Measurements from ENCODE around the gene CCDC47.
"Not testable (repeated sequence)": the region's sequence is repeated elsewhere in the genome, so short reads cannot be mapped to it uniquely, and the experiment has no call there.

Gene CCDC47

DNA sequence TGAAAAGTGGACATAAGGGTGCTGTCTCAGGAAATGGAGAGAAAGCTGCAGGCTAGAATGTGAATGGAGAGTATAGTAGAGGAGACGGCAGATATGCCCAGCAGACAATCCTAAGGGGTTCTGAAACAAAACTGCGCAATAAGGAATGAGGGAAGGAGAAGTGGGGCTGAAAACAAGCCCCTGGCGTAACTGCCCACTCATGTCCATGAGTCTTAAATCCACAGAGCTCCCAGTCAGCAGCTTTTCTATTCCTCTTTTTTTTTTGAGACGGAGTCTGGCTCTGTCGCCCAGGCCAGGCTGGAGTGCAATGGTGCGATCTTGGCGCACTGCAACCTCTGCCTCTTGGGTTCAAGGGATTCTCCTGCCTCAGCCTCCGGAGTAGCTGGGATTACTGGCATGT is 37.7 kb downstream of the CCDC47 start:
- no peak for TF ChIP-seq EZH2phosphoT487 (IDR thresholded peaks at IDR 0.05; ENCODE audit: borderline replicate concordance, low read length)
- TF ChIP-seq, protein P1, sequence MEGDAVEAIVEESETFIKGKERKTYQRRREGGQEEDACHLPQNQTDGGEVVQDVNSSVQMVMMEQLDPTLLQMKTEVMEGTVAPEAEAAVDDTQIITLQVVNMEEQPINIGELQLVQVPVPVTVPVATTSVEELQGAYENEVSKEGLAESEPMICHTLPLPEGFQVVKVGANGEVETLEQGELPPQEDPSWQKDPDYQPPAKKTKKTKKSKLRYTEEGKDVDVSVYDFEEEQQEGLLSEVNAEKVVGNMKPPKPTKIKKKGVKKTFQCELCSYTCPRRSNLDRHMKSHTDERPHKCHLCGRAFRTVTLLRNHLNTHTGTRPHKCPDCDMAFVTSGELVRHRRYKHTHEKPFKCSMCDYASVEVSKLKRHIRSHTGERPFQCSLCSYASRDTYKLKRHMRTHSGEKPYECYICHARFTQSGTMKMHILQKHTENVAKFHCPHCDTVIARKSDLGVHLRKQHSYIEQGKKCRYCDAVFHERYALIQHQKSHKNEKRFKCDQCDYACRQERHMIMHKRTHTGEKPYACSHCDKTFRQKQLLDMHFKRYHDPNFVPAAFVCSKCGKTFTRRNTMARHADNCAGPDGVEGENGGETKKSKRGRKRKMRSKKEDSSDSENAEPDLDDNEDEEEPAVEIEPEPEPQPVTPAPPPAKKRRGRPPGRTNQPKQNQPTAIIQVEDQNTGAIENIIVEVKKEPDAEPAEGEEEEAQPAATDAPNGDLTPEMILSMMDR (IDR thresholded peaks at IDR 0.05; ENCODE audit: low read depth, low read length, poor library complexity, severe bottlenecking) = no peak
- Histone ChIP-seq H3F3A (ENCODE audit: control insufficient read depth, insufficient read depth) (0 out of 2 replicates have a peak, but pooled peaks cover 3% of the 10 kb centered on the region), H3K9me3 (ENCODE audit: control insufficient read depth, insufficient read depth, low read length) (no peaks in the 10 kb centered on the region), H3K79me2 (ENCODE audit: control insufficient read depth, low read length) (peaks cover 39% of the 10 kb centered on the region), H3K4me2 (ENCODE audit: low read length) (no peak overlapping the region), H3K9me2 (replicated peaks; ENCODE audit: control insufficient read depth, low read length) (no peaks in the 10 kb centered on the region), H4K20me1 (ENCODE audit: control insufficient read depth, insufficient read depth, low read depth, low read length) (no peaks in the 10 kb centered on the region; the same call in 1 of the 2 replicates), H3K27me3 (ENCODE audit: control insufficient read depth, low read length) (no peaks in the 10 kb centered on the region), H3K36me3 (ENCODE audit: control insufficient read depth, low read length) (peaks cover 3% of the 10 kb centered on the region; the same call in 1 of the 2 replicates), H3K27ac (ENCODE audit: low read depth, low read length) (no peak overlapping the region), H3K4me1 (ENCODE audit: control insufficient read depth, low read length) (peaks cover 10% of the 10 kb centered on the region), H3K4me3 (ENCODE audit: low read length) (no peak overlapping the region)

DNA sequence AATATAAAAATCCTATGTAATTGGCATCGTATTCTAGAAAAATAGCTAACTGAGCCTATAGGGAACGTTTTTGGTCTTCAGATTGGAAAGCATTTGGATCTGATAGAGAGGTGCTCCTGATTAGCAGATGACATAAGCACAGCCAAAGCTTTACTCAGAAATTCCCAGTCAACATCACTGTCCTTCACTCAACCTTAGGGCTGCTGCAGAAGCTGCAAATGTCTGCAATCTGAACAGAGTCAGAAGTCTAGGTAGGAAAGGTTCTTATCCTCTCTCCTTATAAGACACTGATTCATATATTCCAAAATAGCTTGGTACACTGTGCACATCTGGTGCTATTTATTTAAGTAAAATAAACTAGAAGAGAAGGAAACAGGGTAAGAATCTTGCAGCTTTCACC is 51.0 kb downstream of the CCDC47 start:
- Histone ChIP-seq H4K20me1 (ENCODE audit: control insufficient read depth, insufficient read depth, low read depth, low read length) (no peaks in the 10 kb centered on the region), H3K9me2 (replicated peaks; ENCODE audit: control insufficient read depth, low read length) (no peaks in the 10 kb centered on the region), H3K4me2 (ENCODE audit: low read length) (no peak overlapping the region), H3F3A (ENCODE audit: control insufficient read depth, insufficient read depth) (peaks cover 3% of the 10 kb centered on the region; the same call in 1 of the 2 replicates), H3K4me3 (ENCODE audit: low read length) (no peak overlapping the region), H3K9me3 (ENCODE audit: control insufficient read depth, insufficient read depth, low read length) (no peaks in the 10 kb centered on the region), H3K27ac (ENCODE audit: low read depth, low read length) (no peak overlapping the region), H3K79me2 (ENCODE audit: control insufficient read depth, low read length) (no peaks in the 10 kb centered on the region), H3K27me3 (ENCODE audit: control insufficient read depth, low read length) (no peaks in the 10 kb centered on the region), H3K4me1 (ENCODE audit: control insufficient read depth, low read length) (no peaks in the 10 kb centered on the region), H3K36me3 (ENCODE audit: control insufficient read depth, low read length) (peaks cover 29% of the 10 kb centered on the region)
- no peak for TF ChIP-seq EZH2phosphoT487 (IDR thresholded peaks at IDR 0.05; ENCODE audit: borderline replicate concordance, low read length)
- TF ChIP-seq, protein P1 (IDR thresholded peaks at IDR 0.05; ENCODE audit: low read depth, low read length, poor library complexity, severe bottlenecking) = no peak

DNA sequence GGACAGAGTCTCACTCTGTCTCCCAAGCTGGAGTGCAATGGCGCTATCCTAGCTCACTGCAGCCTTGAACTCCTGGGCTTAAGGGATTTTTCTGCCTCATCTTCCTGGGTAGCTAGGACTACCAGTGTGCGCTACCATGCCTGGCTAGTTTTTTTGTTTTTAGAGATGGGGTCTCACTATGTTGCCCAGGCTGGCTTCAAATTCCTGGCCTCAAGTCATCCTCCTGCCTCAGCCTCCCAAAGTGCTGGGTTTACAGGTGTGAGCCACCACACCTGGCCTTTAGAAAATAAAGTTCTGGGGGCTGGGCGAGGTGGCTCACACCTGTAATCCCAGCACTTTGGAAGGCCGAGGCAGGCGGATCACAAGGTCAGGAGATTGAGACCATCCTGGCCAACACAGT is 53.2 kb downstream of the CCDC47 start:
- H4K20me1 ChIP-seq (ENCODE audit: control insufficient read depth, insufficient read depth, low read depth, low read length); H3K4me3 ChIP-seq (ENCODE audit: low read length); H3F3A ChIP-seq (ENCODE audit: control insufficient read depth, insufficient read depth); H3K9me2 ChIP-seq (replicated peaks; ENCODE audit: control insufficient read depth, low read length); H3K4me2 ChIP-seq (ENCODE audit: low read length); H3K4me1 ChIP-seq (ENCODE audit: control insufficient read depth, low read length); H3K27ac ChIP-seq (ENCODE audit: low read depth, low read length); H3K27me3 ChIP-seq (ENCODE audit: control insufficient read depth, low read length); H3K9me3 ChIP-seq (ENCODE audit: control insufficient read depth, insufficient read depth, low read length); H3K79me2 ChIP-seq (ENCODE audit: control insufficient read depth, low read length): not testable (repeated sequence)
- H3K36me3 ChIP-seq (ENCODE audit: control insufficient read depth, low read length) = peaks cover 21% of the 10 kb centered on the region

DNA sequence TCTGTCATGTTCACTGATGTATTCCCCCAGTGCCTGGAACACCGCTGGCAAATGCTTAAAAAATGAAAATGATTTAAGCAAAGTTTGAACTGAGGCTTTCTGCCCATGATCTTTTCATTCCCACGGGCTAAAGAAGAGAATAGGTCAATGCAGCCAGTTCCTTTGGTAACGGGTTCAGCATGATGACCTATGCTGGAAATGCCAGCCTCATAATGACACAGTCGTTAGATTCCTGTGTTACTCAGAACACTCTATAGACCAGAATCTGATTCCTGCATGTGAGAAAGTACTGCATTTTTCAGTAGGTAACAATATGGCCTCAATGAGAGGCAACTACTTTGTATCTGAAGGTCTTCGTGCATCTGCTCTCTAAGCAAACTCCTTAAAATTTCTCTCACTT is 54.4 kb downstream of the CCDC47 start:
- Histone ChIP-seq H3F3A (ENCODE audit: control insufficient read depth, insufficient read depth) (peaks cover 3% of the 10 kb centered on the region; the same call in 1 of the 2 replicates), H3K79me2 (ENCODE audit: control insufficient read depth, low read length) (no peaks in the 10 kb centered on the region), H3K27me3 (ENCODE audit: control insufficient read depth, low read length) (no peaks in the 10 kb centered on the region), H3K4me3 (ENCODE audit: low read length) (no peak overlapping the region), H3K27ac (ENCODE audit: low read depth, low read length) (no peak overlapping the region), H3K9me3 (ENCODE audit: control insufficient read depth, insufficient read depth, low read length) (no peaks in the 10 kb centered on the region), H3K4me2 (ENCODE audit: low read length) (no peak overlapping the region), H3K9me2 (replicated peaks; ENCODE audit: control insufficient read depth, low read length) (no peaks in the 10 kb centered on the region), H3K36me3 (ENCODE audit: control insufficient read depth, low read length) (peaks cover 14% of the 10 kb centered on the region), H3K4me1 (ENCODE audit: control insufficient read depth, low read length) (no peaks in the 10 kb centered on the region), H4K20me1 (ENCODE audit: control insufficient read depth, insufficient read depth, low read depth, low read length) (no peaks in the 10 kb centered on the region)
- no peak for TF ChIP-seq EZH2phosphoT487 (IDR thresholded peaks at IDR 0.05; ENCODE audit: borderline replicate concordance, low read length)
- TF ChIP-seq, protein P1 (IDR thresholded peaks at IDR 0.05; ENCODE audit: low read depth, low read length, poor library complexity, severe bottlenecking) = no peak

Measured in DOHH2 (cell line).